ENCODE measurements around the gene PRKCE.

The PRKCE gene

DNA sequence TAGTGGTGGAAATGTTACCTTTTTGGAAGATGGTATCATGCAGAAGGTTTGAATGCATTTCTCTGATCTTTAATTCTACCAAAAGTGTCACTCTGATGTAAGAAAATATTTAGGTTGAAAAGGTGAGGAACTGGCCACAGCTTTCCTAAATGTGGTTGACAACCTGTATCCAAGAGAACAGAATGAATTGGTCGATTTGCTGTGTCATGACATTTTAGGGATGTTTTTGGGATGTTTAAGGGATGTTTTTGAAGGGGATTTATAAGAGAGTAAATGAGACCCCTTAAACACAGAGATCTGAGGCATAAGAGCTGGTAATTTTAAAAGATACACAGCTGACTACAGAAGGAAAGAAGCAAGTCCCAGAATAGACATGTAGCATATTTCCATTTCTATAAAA is 375.0 kb downstream of the PRKCE start:
- no peak for DNase-seq (ENCODE audit: low read depth in 2 of 3, low spot score in 2 of 3)

GRCh38 chr2:46029332-46029811 is 377.9 kb downstream of the PRKCE start:
- DNase-seq (ENCODE audit: low read depth in 2 of 3, low spot score in 2 of 3) = no peak

- no peak for DNase-seq (ENCODE audit: low read depth in 2 of 3, low spot score in 2 of 3)
Measured at GRCh38 chr2:46030330-46030729, 378.9 kb downstream of the PRKCE start.

DNA sequence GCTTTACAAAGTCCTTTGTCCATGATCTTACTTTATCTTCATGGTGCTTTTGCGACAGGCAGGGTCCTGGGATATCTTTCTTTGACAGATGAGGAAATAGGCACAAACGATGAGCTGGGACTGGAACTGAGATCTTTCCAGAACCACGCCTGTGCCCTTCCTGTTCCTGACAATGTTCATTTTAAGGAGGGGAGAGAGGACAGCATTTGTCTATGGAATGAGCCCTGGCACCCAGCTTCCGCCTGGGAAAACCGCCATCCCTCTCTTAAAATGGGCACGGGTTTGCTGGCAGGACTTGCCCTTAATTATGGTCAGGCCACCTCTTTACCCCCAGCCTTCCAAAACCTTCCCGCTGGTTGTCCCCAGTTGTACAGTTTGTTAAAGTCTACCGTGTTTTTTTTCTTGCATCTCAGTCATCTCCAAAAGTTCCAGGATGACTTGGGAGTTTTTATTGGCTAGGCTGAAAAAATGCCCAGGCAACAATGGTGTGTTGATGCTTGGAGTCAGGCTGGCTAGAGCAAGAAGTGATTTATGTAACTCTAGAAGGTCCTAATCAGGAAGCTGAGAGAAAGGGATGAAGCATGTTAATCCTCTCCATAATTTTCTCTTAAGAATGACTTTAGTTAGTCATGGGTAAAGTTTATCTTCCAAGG is 380.8 kb downstream of the PRKCE start:
- DNase-seq (ENCODE audit: low read depth in 2 of 3, low spot score in 2 of 3) = no peak

DNA sequence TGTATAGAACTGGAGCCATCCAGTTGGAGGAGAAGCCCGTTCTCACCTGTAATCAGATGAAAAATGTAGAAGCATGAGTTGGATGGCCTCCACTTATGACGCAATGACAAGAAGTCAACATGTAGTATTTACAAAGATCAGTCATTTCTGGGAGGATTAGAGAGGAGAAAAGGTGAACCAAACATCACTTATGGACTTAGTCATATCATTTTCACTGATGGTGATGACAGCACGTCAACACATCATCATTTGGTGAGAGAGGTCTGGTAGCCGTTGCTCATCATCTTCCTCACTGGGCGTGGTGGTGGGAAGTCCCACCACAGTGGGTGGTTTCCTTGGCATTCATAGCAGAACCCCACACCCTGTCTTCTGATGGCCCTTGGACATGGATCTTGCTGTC is 381.5 kb downstream of the PRKCE start:
- peak in 1 of 3 experiments; percentile 6 for DNase-seq (ENCODE audit: low read depth in 2 of 3, low spot score in 2 of 3)

- DNase-seq (ENCODE audit: low read depth in 2 of 3, low spot score in 2 of 3) = no peak
Measured at GRCh38 chr2:46034535-46034934, 383.1 kb downstream of the PRKCE start.

DNA sequence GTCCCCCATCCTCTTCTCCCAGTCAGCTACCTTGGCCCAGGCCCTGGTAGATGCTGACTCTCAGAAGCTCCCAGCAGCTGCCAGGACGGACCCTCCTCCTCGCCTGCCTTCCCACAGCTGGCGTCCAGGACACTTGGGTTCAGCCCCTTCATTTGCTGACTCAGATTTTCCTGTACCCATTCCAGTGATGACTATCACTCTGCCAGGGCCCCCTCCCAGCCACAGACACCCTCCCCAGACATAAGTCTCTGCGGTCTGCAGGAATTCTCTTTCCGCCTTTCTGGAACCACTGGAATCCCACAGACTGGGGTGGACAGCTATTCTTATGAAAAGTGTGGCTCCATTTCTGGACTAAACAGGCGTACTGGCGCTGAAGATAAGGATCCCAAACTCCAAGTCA is 385.5 kb downstream of the PRKCE start:
- no peak for DNase-seq (ENCODE audit: low read depth in 2 of 3, low spot score in 2 of 3)

DNA sequence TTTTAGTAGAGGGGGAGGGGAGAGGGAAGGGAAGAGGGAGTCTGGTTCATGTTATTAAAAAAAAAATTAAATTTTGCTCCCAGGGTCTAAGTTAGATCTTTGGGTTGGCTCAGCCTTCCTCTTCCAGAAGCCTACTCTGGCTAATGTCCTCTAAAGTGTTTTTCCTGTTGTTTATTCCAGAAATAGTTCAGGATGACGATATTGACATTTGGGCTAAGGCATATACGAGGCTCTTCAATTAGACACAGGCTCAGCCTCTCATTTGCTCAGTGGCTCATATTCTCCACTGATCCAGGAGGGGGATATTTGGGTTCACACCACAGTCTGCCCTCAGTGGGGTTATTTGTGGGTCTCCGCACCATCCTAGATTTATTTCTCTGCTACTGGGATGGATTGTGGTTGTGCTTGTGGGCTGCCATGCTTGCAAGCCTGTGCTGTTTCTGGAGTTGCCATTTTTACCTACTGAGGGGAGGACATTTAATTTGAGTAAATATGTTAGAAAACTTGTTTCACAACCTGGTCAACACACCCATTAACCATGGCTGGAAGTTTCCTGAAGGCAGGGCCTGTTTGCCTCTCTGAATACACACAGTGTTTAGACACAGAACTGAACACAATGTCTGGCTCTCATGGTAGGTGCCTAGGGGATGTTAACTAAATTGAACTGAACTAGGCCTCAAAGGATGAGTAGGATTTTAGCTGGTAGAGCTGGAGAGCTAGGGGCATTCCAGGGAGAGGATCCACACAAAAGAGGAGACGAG is 388.2 kb downstream of the PRKCE start:
- DNase-seq (ENCODE audit: low read depth in 2 of 3, low spot score in 2 of 3) = no peak

GRCh38 chr2:46040563-46041155 is 389.2 kb downstream of the PRKCE start:
- DNase-seq (ENCODE audit: low read depth in 2 of 3, low spot score in 2 of 3) = no peak

DNA sequence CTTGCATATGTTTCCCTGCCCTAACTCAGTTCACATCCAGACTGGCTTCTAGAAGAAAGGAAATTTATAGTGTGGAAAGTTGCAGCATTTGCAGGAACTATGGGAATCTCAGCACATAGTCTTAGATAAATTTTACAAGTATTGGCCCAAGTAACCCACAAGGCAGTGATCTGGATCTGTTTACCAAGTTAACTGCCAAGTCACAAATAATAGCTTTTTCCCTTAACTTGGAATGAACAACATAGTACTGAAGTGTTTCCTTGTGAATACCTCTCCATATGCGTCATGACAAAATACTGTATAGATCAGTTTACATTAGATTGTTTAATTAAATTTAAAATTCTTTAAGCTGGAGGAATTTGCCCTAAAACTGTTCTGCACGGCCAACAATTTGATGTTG is 390.0 kb downstream of the PRKCE start:
- no peak for DNase-seq (ENCODE audit: low read depth in 2 of 3, low spot score in 2 of 3)

DNA sequence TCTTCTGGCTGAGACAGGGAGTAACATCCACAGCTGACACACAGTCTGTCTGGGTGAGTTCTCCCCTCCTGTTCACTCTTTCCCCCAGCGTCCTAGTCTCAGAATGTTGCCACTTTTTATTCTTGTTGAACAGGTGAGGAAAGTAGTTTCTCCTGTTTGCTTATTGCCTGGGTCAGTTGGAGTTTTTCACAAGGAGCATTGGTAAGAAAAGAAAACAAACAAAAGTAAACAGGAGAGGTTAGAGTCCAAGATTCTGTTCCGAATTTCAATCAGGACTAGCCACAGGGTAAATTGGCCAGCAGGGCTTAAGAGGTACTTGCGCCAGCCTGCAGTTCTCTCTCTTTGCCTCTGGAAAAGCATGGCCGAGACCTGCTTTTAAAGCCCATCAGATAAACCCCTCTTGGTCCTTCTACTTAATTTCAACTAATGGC is 390.7 kb downstream of the PRKCE start:
- no peak for DNase-seq (ENCODE audit: low read depth in 2 of 3, low spot score in 2 of 3)

DNA sequence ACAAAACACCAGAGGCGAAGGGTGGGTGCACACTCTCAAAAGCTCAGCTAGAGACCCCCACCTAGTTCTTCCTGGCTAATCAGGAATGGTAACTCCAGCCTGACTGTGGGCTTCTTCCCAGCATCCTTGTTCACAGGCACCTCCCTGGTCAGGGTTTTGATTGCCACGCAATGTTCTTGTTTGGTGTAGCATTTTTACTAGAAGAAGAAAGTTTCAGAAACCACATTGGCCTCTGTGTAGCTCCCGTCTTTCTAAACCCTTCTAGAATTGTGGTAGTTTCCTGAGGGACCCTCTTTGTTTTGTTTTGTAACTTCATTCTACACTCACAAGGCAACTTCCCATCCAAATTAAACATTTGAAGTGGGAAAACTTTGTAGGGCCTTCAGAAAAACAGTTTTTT is 391.2 kb downstream of the PRKCE start:
- DNase-seq (ENCODE audit: low read depth in 2 of 3, low spot score in 2 of 3) = no peak

DNA sequence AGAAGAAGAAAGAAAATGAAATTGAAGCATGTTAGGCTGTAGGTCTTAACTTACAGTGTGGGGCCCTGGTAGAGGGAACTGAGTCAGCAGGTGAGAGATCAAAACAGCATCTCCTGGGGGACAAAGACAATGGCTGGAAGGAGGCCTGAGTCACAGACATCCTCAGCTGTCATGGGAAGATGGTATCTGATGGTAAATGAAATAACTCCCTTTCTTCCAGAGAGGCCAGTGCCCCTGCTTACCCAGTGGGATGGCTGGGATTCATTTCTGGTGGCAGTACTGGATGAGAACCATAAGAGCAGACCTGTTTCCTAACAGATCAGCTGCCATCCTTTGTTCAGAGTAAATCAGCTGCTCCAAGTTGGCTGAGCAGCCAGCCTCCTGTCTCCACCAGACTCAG is 394.4 kb downstream of the PRKCE start:
- no peak for DNase-seq (ENCODE audit: low read depth in 2 of 3, low spot score in 2 of 3)

- DNase-seq (ENCODE audit: low read depth in 2 of 3, low spot score in 2 of 3) = no peak
Measured at GRCh38 chr2:46047290-46047689, 395.8 kb downstream of the PRKCE start.

- no peak for DNase-seq (ENCODE audit: low read depth in 2 of 3, low spot score in 2 of 3)
Measured at GRCh38 chr2:46048693-46049092, 397.2 kb downstream of the PRKCE start.

DNA sequence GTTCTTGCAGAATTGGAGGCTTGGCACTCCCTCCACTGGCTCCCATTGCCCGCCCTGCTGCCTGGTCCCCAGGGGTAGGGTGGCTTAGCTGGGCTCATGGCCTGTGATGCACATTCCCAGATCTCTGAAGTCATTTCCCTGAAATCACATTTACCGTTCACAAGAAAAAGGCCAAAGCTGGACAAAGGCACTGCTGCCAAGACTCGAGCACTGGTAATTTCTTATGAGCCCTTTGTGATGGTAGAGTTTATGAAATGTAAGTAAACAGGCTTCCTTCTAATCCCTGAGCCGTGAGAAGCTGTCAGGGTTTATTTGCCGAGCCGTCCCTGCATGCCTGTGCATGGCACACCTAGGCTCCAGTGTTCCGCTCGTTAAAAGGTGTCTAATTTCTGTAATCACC is 398.6 kb downstream of the PRKCE start:
- no peak for DNase-seq (ENCODE audit: low read depth in 2 of 3, low spot score in 2 of 3)

DNA sequence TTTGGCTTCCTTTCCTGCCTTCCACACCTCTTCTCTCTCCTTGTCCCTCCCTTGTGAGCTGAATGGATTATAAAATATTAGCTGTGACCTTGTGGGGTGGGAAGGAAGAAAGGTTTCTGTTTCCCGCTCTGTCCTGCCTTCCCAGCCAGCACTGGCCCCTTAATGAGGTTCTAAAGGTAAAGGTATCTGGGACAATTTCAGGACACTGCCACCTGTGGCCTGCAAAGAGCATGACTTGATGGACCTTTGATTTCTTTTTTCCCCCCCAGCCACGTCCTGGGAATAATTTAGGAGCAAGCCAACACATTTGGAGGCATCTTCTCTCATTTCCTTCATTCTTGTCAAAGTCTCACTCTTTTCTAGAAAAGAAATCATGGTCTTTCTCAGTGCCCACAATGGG is 399.0 kb downstream of the PRKCE start:
- DNase-seq (ENCODE audit: low read depth in 2 of 3, low spot score in 2 of 3) = no peak

DNA sequence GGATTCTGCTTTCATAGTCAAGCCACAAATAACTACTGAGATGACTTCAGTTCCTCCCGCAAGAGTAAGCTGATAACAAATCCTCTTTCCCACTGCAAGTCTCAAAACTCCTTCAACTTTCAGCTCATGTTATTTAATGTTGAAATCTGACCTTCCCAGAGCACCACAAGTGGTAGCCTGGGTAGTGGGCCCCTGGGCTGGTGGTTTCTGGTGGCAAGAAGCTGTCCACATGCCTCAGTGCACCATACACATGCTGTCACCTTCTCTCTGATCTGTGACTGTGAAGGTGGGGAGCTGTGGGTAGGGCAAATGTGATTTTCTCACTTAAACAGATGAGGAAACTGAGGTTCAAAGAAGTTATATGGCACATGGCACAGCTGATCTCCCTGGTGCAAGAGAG is 399.6 kb downstream of the PRKCE start:
- DNase-seq (ENCODE audit: low read depth in 2 of 3, low spot score in 2 of 3) = no peak

GRCh38 chr2:46053564-46053963 is 402.1 kb downstream of the PRKCE start:
- DNase-seq (ENCODE audit: low read depth in 2 of 3, low spot score in 2 of 3) = no peak

- no peak for DNase-seq (ENCODE audit: low read depth in 2 of 3, low spot score in 2 of 3)
Measured at GRCh38 chr2:46056541-46056940, 405.1 kb downstream of the PRKCE start.

DNA sequence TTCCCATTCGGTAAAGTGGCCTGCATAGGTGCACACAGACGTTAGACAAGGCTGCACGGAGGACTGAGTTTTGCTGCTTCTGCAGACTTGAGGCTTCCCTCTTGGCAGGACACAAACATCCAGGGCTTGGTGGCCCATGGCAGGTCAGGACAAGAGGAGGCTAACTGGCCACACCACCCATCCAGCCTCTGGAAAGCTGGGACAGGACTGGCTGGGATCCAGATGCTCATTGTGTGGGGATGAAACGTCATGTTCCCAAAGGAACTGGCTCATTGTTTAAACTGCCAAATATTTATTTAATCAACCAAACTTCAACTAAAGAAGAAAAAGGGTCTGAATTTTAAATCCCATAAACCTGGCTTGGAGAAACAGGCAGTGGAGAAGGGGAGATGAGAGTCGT is 406.7 kb downstream of the PRKCE start:
- DNase-seq (ENCODE audit: low read depth in 2 of 3, low spot score in 2 of 3) = no peak

DNA sequence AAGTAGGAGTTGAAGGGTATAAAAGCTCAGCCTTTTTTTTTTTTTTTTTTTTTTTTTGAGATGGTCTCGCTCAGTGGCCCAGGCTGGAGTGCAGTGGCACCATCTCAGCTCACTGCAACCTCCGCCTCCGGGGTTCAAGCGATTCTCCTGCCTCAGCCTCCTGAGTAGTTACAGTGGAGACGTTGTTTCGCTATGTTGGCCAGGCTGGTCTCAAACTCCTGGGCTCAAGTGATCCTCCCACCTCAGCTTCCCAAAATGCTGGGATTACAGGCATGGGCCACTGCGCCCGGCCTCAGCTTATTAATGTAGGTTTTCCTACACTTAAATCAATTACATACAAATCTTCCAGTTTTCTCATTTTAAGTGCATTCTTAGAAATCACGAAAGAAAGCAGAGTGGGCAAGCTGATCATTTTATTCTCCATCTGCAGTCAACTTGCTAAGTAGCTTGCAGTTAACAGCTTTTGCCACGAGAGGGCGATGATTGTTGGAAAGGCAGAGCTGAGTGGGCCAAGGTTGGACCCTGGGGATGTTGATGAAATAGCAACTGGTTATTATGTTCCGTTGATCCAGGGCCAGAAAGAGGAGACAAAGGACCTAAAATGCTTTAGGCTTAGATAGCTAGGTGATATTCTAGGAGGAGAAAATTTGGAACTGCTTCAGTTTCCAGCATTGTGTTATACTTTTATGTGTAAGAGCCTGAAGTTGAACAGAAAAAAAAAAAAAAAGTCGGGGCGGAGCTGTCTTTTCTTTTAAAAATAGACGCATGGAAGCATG is 411.4 kb downstream of the PRKCE start:
- DNase-seq (ENCODE audit: low read depth in 2 of 3, low spot score in 2 of 3) = peak; percentile 28 to 61 (median 35)
